Measurements from ENCODE around the gene RIMBP3B.
"Not testable (repeated sequence)": the region's sequence is repeated elsewhere in the genome, so short reads cannot be mapped to it uniquely, and the experiment has no call there.

- not testable (repeated sequence) for TF ChIP-seq FOXM1 (IDR thresholded peaks at IDR 0.05; ENCODE audit: borderline replicate concordance); FOXA1 (IDR thresholded peaks at IDR 0.05); ELF4 (IDR thresholded peaks at IDR 0.05); SUZ12 (IDR thresholded peaks at IDR 0.05)
These were observed 6.5 kb downstream of the RIMBP3B start for GRCh38 chr22:21390013-21390412.

Data from HEK293T (cell line).